GM19351 (cell line): ENCODE data around the gene ZNF831.
A peak's percentile ranks its signal among the peaks of the same experiment; 100 is the strongest.

Experiments used
- ATAC-seq: cut with Tn5 transposase; IDR thresholded peaks from one replicate; pipeline ENCODE4 v1.9.1; 2021; ENCODE audit warnings: mild to moderate bottlenecking, moderate library complexity; ENCODE audit not compliant: unreplicated experiment

ZNF831 gene

GRCh38 chr20:59207742-59208357, 44.2 kb downstream of the ZNF831 start:
- peak; percentile 73 for ATAC-seq

- no peak for ATAC-seq
Observed at GRCh38 chr20:59210186-59210585, 46.6 kb downstream of the ZNF831 start.

GRCh38 chr20:59211208-59211765, 47.7 kb downstream of the ZNF831 start:
- no peak for ATAC-seq

- no peak for ATAC-seq
Observed at GRCh38 chr20:59214073-59214472, 50.5 kb downstream of the ZNF831 start.

GRCh38 chr20:59214606-59215547, 51.3 kb downstream of the ZNF831 start:
- ATAC-seq: no peak

GRCh38 chr20:59217173-59217572, 53.6 kb downstream of the ZNF831 start:
- ATAC-seq: no peak

GRCh38 chr20:59217794-59218280, 54.2 kb downstream of the ZNF831 start:
- no peak for ATAC-seq

- no peak for ATAC-seq
Observed at GRCh38 chr20:59219211-59219610, 55.6 kb downstream of the ZNF831 start.

GRCh38 chr20:59220161-59220560, 56.5 kb downstream of the ZNF831 start:
- no peak for ATAC-seq

- ATAC-seq: no peak
Observed at GRCh38 chr20:59221049-59221706, 57.6 kb downstream of the ZNF831 start.

- ATAC-seq: no peak
Observed at GRCh38 chr20:59221707-59222252, 58.2 kb downstream of the ZNF831 start.

- ATAC-seq: peak; percentile 87
Observed at GRCh38 chr20:59222253-59223181, 58.9 kb downstream of the ZNF831 start.

- ATAC-seq: no peak
Observed at GRCh38 chr20:59223182-59223601, 59.6 kb downstream of the ZNF831 start.

- no peak for ATAC-seq
Observed at GRCh38 chr20:59223750-59224149, 60.1 kb downstream of the ZNF831 start.

- no peak for ATAC-seq
Observed at GRCh38 chr20:59224236-59224635, 60.6 kb downstream of the ZNF831 start.

- ATAC-seq: no peak
Observed at GRCh38 chr20:59230385-59230784, 66.8 kb downstream of the ZNF831 start.

GRCh38 chr20:59231124-59231804, 67.6 kb downstream of the ZNF831 start:
- ATAC-seq: no peak

- ATAC-seq: no peak
Observed at GRCh38 chr20:59232618-59233017, 69.0 kb downstream of the ZNF831 start.

GRCh38 chr20:59235226-59235625, 71.6 kb downstream of the ZNF831 start:
- ATAC-seq: no peak
